AG04450 (cell line): ENCODE results near the gene TNFRSF25. TPM values are rescaled to one million over a fixed set of nuclear protein-coding genes. Genes with fewer than 3 reads are reported as not detected.

Source experiments
- CTCF ChIA-PET: fragments of 300-600, 350-600 bp; formaldehyde crosslinking; extraction: SDS; loops from one replicate; lab custom pipeline; 2022; ENCODE audit warnings: antibody characterized with exemption, inconsistent platforms; lab: Charles Lee
- POLR2A ChIA-PET: fragments of 350-600 bp; formaldehyde crosslinking; extraction: SDS; loops from one replicate; lab custom pipeline; 2021; ENCODE audit warnings: antibody characterized with exemption, inconsistent platforms; lab: Yijun Ruan, JAX
- DNase-seq: peaks from one replicate; pipeline ENCODE4 v3.0.0-alpha.2; 2011; ENCODE audit warnings: low read depth, low spot score
- H3K27ac ChIP-seq: one replicate; pipeline ENCODE4 v1.5.1; 2012; ENCODE audit warnings: low read depth, low read length, control low read depth
- H3K27me3 ChIP-seq: one replicate; pipeline ENCODE4 v1.6.0; 2012; ENCODE audit warnings: low read length; ENCODE audit not compliant: control insufficient read depth, insufficient read depth
- H3K4me3 ChIP-seq: 2 replicates; pipeline ENCODE4 v1.5.1; 2011; ENCODE audit warnings: mild to moderate bottlenecking, low read depth, low read length, control low read depth
- H3K9me3 ChIP-seq: 2 replicates; pipeline ENCODE4 v1.5.1; 2012; ENCODE audit warnings: low read length; ENCODE audit not compliant: control insufficient read depth, insufficient read depth
- CTCF ChIP-seq: IDR thresholded peaks from 2 replicates; pipeline ENCODE4 v1.5.1; 2011; ENCODE audit warnings: low read depth, low read length, control low read depth, inconsistent platforms
- polyA minus RNA-seq: library from RNA; depleted of rRNA, polyadenylated mRNA; stranded (reverse); fragments of >200 nt; gene quantifications from 2 replicates; pipeline ENCODE4 v1.2.3, GENCODE V29; 2011; rRNA and poly(A)+ RNA removed
- polyA plus RNA-seq: library from polyadenylated mRNA; depleted of rRNA; stranded (reverse); fragments of >200 nt; gene quantifications from 2 replicates; pipeline ENCODE4 v1.2.3, GENCODE V29; 2011; rRNA removed

Gene TNFRSF25
- 2.7 and 3.3 TPM in 2 replicates for polyA plus RNA-seq
- 1.5 and 2.4 TPM in 2 replicates for polyA minus RNA-seq

- ChIA-PET CTCF (interaction anchor here (2.7 kb wide), 1 partner anchor 24 kb away, joined by 11 read pairs; no protein-coding TSS in a partner anchor), POLR2A (interaction anchor here (0.7 kb wide), 1 partner anchor 259 kb away, joined by 3 read pairs; no protein-coding TSS in a partner anchor)
- H3K9me3 ChIP-seq: peaks cover 10% of the 10 kb centered on the region; the same call in 1 of the 2 replicates
- no peak for DNase-seq
- no peak within 1 kb of the TSS for H3K4me3 ChIP-seq
- no peak within 1 kb of the TSS for H3K27ac ChIP-seq
- no peak for TF ChIP-seq CTCF
- H3K27me3 ChIP-seq: peaks cover 4% of the 10 kb centered on the region
These were observed at the start of gene TNFRSF25 for GRCh38 chr1:6466023-6466422. Gene TNFRSF25, minus strand, starts transcription at chr1:6466173. Its CDS starts 66 bp downstream, at chr1:6466107.

GRCh38 chr1:6515771-6516170, 49.8 kb upstream of the TNFRSF25 start:
- POLR2A ChIA-PET: no interaction called here
- no peaks in the 10 kb centered on the region for H3K9me3 ChIP-seq
- DNase-seq: no peak

GRCh38 chr1:6513320-6513801, 47.4 kb upstream of the TNFRSF25 start:
- DNase-seq: no peak
- H3K4me3 ChIP-seq: no peak overlapping the region
- no peaks in the 10 kb centered on the region for H3K9me3 ChIP-seq
- H3K27me3 ChIP-seq: peaks cover 2% of the 10 kb centered on the region
- H3K27ac ChIP-seq: no peak overlapping the region
- ChIA-PET CTCF (interaction anchor here (1.7 kb wide), 1 partner anchor 10 kb away, joined by 8 read pairs; no protein-coding TSS in a partner anchor), POLR2A (no interaction called here)
- TF ChIP-seq CTCF: no peak

More at GRCh38 chr1:6515771-6516170, 49.8 kb upstream of the TNFRSF25 start:
- TF ChIP-seq CTCF: no peak
- H3K27me3 ChIP-seq: no peaks in the 10 kb centered on the region
- H3K4me3 ChIP-seq: no peak overlapping the region
- peak overlapping the region; percentile 31 for H3K27ac ChIP-seq
- CTCF ChIA-PET: interaction anchor here (2.4 kb wide), 1 partner anchor 26 kb away, joined by 8 read pairs; no protein-coding TSS in a partner anchor

GRCh38 chr1:6512908-6513280, 46.9 kb upstream of the TNFRSF25 start:
- Histone ChIP-seq H3K27me3 (peaks cover 2% of the 10 kb centered on the region), H3K27ac (no peak overlapping the region), H3K4me3 (no peak overlapping the region), H3K9me3 (no peaks in the 10 kb centered on the region)
- POLR2A ChIA-PET: no interaction called here
- no peak for DNase-seq
- CTCF ChIA-PET: interaction anchor here (1.7 kb wide), 1 partner anchor 11 kb away, joined by 8 read pairs; no protein-coding TSS in a partner anchor
- no peak for TF ChIP-seq CTCF

- no peak overlapping the region for H3K27ac ChIP-seq
- TF ChIP-seq CTCF: no peak
- CTCF ChIA-PET: interaction anchor here (1.7 kb wide), 1 partner anchor 11 kb away, joined by 8 read pairs; no protein-coding TSS in a partner anchor
These were observed 46.4 kb upstream of the TNFRSF25 start for GRCh38 chr1:6512245-6512907.

More at GRCh38 chr1:6512245-6512907, 46.4 kb upstream of the TNFRSF25 start:
- DNase-seq: no peak
- Histone ChIP-seq H3K4me3 (no peak overlapping the region), H3K27me3 (peaks cover 5% of the 10 kb centered on the region), H3K9me3 (no peaks in the 10 kb centered on the region)
- POLR2A ChIA-PET: no interaction called here
